LHCN-M2 (cell line): ENCODE measurements around the gene ALDH1B1. TPM values are rescaled to one million over a fixed set of nuclear protein-coding genes. Genes with fewer than 3 reads are reported as not detected.

Experiments used
- DNase-seq: peaks from one replicate; pipeline ENCODE4 v3.0.0-alpha.2; 2012; ENCODE audit warnings: low read depth
- total RNA-seq: library from RNA; depleted of rRNA; stranded (reverse); fragments of >200 nt; gene quantifications from 2 replicates; pipeline ENCODE4 v1.2.3, GENCODE V29; 2014

Gene ALDH1B1
- total RNA-seq, 1 experiment from 2014 or later: 47.6 TPM

DNA sequence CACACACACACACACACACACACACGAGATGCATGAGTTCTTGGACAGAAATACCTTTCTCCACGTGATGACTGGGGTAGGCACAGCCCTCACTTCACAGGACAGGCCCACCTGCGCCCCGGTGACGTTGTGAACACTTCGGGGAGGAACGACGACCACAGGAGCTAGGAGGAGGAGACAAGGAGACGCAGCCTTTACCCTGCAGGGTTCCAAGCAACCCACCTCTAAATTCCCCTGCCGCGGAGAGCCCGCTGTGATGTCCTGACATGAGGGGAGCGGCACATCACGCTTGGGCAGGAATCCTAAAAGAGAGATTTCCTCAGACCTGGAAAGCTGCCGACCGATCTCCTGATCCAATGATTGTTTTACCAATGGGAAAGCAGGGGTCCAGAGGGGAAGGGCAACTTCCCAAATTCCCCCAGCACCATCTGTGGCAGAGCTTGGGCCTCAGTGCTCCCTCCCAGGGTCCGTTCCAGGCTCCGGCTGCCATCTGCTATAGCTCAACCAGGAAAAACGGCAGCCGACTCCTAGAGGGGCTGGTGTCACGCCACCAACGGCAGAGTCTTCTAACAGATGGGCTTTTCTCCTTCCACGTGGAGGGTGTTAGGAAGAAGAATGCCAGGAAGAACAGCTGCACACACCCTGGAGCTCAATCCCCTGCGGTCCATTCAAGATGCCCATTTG lies 21.7 kb downstream of the ALDH1B1 start:
- DNase-seq: peak; percentile 83

DNA sequence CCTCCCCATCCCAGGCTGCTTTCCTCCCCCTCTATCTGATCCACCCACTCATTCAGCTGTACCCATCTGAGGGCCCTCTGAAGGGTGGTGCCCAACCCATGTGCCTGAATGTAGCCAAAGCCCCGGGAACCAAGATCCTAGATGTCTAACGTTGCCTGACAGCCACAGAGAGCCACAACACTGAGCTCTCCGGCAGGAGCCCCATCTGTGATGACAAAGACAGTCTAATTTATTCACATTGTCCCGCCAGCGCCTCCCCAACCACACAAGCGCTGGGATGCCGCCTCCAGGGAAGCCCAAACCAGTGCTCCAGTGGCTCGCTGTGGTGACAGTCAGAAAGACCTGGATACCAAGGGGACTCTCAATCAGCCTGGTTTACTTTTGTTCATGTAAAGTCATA lies 23.4 kb downstream of the ALDH1B1 start:
- no peak for DNase-seq

DNA sequence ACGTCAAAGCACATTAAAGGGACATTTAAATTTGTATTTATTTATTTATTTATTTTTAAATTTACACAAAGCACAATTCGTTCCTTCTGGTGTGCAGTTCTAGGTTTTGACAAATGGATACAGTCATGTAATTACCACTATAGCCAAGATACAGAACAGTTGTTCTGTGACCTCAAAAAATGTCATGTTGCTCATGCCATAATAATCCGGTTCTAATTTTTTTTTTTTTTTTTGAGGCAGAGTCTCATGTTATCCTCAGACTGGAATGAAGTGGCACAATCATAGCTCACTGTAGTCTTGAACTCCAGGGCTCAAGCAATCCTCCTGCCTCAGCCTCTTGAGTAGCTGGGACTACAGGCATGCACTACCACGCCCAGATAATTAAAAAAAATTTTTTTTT lies 24.0 kb downstream of the ALDH1B1 start:
- DNase-seq: peak; percentile 92

DNA sequence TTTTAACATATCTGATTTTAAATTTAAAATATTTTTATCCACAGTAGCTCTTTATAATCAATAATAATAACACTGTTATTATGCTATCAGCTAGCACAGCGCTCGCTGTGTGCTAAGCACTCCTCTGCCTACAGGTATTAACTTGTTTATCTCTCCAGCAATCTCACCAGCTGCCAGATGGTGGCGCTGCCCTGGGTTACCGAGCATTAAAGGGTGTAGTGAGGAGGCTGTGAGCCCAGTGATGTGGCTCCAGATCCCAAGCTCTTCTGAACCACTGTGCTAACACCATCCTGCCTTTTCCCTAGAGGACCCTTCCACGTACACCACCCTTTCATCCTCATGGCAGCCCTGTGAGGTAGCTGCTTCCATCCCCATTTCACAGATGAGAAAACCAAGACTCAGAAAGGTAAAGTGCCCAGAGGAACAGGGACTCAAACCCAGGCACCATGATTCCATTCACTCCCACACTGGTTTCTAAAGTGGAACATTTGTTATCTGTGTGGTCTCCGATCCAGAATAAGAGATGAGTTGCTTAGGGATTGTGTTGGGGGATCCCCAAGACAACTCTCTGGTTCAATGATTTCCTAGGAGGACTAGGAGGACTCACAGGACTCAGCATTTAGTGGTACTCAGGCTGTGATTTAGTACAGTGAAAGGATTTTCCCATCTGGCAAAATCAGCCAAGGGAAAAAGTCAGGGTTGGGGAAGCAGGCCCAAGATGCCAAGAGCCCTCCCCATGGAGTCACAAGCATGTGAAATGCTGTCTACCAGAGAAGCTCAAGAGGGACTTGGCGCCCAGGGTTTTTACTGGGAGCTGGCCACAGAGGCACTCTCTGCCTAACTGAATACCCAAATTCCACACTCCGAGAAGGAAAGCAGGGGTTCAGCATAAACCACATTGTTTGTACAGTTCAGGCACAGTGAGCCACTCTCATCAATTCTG lies 24.8 kb downstream of the ALDH1B1 start:
- DNase-seq: peak; percentile 40

DNA sequence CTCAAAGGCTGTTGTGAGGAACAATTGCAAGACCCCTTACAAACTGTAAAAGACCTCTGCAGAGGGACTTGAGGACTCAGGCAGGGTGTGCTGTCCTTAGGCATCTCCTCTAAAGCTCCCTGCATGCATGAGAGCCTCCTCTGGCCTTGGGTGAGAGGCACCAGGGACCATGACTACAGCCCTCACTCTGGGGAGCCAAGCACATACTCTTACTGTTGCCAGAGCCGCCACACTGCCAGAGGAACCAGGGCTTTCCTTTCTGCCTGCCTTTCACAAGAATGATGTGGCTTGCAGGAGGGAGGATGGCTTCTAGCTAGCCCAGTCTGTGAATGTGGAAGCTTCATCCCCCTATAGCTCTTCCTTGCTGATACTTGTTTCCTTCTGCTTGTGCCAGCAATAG lies 25.9 kb downstream of the ALDH1B1 start:
- no peak for DNase-seq

DNA sequence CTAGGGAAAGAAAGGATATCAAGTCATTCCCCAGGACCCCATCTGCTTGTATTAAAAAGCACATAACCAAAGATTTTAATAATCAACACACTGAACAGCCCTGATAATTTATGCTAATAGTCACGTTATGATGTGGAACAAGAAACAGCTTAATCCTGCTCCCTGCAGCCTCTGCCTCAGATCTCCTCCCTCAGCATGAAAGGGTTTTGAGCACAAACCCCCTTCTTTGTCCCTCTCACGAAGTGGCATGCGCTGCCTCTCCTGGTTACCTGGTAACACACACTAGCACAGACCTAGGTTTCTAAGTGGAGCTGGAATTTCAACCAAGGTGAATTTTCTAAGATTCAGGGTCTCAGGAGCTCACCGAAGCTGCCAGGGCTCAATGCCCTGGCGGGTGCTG lies 26.7 kb downstream of the ALDH1B1 start:
- no peak for DNase-seq

DNA sequence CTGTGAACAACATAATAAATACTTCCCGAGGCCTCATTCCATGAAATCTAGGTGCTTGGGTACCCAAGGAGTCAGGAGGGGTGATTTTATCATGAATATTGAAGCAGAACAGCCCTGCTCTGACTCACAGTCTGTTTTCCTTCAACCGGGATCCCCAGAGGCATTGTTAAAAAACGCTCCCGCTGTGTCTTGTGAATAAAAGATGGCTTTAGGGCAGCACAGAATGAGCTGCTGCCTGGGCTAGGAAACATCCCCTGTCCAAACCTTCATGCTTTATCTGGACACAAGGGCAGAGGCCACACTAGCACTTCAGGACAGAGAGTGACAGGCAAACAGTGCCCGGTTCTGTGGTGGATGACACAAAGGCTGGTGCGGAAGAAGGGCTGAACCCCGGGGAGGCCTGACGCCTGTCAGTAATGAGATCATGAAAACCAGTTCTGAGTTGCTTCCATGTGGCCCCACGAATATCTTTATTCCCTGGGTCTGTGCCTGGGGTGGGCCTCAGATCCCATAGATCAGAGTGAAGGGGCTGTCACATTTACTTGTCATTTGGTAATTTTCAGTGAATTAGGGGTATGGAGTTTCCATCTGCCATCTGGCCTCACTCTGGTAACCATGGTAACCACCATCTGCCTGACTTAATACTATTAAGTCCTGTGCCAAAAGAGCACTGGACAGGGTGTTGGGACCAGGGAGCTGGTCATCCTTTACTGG lies 29.2 kb downstream of the ALDH1B1 start:
- peak; percentile 58 for DNase-seq

DNA sequence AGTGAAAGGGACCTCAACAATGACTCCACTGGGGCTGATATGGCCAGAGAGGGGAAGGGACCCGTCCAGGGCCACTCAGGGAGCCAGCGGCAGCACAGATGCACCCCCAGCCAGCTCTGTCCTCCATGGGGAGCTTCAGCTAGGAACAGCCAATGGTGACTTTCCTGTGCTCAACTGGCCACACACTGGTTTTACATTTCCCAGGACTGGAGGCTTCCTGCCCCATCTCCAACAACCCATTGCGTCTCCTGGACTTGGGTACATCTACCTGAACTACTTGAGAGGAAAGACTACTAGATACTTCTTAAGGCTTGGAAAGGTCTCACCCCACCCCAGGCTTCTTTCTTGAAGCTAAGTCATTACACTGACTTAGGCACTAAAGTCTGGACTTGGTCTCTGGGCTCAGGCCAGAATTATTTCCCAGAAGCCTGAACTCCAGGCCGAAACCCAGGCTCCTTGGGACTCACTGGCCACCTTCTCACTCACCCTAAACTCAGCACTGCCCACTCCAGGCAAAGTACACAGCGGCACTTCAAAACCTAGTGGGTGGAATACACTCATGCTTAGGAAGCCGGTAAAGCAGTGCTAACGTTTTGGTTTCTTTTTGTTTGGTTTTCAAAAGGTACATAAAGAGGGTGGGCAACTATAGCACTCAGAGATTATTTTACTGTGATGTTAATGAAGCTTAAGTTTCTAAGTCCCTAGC lies 30.2 kb downstream of the ALDH1B1 start:
- DNase-seq: no peak

DNA sequence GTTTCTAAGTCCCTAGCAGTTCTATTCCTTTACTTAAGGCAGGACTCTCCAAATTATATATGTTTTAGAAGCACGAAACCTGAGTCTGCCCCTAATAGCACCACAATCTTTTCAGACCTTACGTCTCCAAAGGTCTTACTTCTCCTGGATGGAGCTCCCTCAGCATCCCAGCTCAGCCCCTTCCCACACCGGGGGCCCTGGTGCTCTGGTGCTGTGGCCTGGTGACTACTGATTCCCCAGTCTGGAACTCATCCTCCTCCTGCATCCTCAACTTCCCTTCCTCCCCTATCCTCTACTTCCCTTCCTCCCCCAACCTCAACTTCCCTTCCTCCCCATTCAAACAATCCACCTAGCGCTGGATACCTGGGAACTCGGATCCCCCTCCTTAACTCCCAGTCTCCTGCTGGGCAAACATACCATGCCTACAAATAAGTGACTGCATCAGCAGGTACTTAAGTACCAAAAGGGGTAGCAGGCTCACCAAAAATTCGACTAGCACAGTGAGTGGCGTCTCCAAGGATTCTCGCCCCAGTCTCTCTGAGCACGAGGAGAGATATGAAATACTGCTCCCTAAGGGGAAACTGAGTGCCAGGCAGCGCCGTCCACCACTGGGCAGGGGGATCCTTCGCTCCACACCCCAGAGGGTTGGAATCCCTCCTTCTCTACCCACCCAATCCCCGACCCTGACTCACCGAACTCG lies 30.9 kb downstream of the ALDH1B1 start:
- DNase-seq: no peak

DNA sequence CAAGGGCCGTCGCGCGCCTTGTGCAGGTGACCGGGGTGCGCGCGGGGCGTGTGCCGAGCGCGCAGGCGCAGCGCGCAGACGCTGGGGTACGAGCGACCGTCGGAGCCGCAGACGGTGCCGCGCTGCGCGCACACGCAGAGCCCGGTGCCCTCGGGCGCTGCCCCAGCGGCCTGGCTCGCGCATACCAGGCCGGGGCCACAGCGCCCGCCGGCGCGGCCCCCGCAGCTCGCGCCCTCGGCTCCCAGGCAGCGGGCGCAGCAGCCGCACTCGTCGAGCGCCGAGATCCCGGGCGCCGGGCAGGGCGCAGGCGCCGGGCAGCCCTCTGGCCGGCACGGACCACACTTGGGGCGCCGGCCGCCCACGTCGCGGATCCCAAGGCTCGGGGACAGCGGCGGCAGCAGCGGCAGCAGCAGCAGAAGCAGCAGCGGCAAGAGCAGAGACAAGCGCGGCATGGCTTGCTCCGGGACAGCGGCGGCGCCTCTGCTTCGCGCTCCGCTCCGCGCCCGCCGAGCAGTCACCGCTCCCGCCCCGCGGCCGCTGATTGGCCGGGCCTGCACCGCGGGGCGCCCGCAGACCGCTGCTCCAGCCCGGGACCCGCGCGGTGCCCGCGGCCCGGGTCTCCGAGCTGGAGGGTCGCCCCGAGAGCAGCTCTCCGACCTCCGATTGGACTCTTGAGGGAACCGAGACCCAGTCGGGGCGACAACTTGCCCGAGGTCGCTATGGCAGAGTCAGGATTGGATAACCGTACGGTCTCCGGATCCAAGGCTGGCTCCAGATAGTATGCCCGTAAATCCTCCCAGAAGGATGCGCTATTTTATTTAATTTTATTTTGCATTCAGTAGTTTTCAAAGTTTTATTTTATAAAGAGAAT lies 31.7 kb downstream of the ALDH1B1 start, which contains the start of gene IGFBPL1:
Gene IGFBPL1, minus strand, starts transcription at position 482 of the 871 bp plus-strand sequence. Its CDS starts 30 bp downstream, at position 452.
- no peak for DNase-seq

DNA sequence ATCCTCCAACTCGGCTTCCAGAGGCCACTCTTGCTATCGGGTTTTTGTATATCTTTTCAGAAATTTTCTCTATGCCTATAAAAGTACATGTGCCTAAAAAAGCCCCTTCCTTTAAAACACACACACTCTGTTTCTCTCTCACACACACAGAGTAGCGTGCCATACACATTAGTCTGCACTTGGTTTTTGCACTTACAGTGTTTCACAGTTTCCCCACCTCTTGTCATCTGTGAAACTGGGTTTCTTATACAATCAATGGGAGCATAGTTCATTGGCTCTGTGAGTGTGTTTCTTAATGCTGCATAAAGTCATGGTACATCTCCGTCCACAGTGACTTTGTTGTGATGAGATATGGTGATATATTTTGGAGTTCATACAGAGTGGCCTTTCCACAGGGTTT lies 32.4 kb downstream of the ALDH1B1 start:
- no peak for DNase-seq

DNA sequence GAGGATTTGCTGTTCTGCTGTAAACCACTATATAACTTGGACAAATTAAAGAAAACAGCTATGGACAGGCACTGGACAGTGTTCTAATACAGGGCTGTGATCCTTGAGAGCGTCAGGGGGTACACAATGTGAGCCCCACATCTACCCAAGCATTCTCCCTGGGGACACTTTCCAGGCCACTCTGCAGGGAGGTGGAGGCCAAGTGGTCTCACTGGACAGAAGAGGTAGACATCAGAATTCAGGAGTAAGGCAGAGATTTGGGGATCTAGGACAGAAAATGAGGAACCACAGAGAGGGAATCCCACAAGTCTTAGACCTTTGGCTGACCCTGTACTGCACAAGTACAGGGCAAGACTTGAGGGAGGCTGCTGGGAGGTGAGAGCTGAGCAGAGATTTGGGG lies 35.6 kb downstream of the ALDH1B1 start:
- DNase-seq: no peak

DNA sequence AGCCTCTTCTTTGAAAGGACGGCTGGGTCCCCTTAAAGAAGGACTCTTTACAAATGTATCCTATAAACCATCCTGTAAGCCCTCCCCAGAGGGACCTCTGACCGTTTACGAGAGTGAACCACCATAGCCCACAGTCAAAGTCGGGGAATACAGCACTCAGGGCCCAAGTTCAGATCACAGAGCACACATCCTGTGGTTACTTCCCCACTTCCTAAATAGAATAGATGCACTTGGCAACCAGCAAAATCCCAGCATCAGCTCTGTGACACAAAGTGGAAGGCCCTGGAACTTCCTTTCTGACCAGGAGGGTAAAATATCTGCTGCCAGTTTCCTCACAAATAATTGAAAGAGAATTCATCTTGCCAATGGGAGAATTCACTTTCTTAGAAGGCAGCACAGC lies 38.6 kb downstream of the ALDH1B1 start:
- no peak for DNase-seq

DNA sequence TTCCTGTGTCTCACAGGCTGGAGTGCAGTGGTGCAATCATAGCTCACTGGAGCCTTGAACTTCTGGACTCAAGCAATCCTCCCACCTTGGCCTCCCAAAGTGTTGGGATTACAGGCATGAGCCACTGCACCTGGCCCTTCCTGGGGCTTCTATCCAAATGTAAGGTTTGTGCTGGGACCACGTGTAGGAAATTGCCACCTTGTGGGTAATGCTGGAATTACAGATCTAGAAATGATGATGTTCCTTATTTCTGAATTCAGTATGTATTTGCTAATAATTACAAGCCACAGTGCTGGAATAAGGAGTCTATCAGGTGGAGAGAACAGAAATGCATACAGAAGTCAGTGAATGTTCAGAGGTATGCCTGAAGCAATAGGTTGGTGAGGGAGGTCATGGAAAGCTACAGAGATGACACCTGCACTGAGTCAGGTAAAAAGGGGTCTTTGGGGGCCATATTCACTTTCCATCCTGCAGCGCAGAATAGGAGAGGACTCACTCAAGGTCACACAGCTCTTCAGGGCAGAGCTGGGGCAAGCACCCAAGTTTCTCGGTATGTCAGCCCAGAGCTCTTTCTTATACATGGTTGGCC lies 40.5 kb downstream of the ALDH1B1 start:
- DNase-seq: peak; percentile 55

DNA sequence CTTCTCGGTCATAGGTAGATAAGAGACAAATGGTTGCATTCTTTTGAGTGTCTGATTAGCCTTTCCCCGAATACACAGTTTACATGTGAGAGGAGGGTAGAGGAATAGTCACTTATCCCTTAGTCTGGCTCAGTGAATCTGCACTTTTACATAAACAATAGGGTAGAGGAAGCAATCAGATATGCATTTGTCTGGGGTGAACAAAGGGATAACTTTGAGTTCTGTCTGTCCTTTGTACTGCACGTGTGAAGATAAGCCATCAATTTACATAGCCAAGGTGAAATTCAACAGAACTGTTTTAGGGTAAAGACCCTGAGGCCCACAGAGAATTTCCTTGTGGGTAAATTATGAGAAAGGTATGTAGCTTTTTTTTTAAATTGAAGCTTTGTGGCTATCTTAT lies 41.9 kb downstream of the ALDH1B1 start:
- DNase-seq: no peak

DNA sequence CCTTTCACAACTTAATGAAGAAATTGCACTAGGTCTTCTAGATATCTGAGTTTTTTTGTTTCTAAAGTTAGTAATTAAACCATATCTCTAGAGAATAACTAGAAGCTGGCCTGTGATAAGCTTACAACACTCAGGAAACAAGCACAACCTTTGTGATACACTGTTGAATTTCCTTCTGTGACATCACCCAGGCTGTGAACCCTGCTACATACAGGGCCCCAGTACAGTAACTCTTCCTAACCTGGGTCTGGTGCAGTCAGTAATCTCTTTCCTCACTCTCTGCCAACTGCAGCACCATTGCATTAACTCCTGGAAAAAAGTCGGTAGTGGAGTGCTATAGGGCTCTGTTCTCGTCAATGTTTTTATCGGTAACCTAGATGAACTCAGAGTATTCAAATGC lies 42.4 kb downstream of the ALDH1B1 start:
- no peak for DNase-seq

DNA sequence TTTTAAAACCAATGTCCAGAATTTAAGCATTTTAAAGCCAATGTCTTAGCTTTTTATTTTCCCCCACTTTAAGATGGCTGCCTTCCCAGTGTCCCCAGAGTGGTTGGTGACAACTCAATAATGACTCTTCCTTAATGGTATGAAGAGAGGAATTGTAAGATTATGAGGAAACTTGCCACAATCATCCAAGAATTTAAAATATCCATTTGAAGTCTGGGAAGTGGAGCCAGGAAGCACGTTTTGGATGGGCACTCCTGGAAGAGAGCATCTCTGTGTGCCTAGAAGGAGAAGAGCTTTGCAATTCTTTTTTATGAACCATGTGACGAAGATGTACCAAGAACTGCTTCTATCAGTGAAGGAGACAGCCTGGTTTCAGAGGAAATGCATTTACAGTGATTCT lies 43.0 kb downstream of the ALDH1B1 start:
- no peak for DNase-seq

DNA sequence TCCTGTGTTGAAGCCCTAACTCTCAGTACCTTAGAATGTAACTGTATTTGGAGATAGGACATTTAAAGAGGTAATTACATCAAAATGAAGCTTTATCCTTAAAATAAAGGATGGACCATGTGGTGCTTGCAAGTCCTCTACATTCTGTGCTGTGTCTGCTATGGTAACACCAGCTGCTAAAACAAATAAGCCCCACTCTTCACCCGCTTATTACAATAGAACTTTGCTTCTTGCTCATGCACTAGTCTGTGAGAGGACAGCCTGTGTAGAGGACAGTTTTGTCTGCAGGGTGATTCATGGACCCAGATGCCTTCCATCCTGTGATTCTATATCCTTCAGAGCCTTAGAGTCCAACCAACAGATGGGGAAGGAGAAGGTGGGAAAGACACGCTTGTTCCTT lies 44.2 kb downstream of the ALDH1B1 start:
- no peak for DNase-seq

DNA sequence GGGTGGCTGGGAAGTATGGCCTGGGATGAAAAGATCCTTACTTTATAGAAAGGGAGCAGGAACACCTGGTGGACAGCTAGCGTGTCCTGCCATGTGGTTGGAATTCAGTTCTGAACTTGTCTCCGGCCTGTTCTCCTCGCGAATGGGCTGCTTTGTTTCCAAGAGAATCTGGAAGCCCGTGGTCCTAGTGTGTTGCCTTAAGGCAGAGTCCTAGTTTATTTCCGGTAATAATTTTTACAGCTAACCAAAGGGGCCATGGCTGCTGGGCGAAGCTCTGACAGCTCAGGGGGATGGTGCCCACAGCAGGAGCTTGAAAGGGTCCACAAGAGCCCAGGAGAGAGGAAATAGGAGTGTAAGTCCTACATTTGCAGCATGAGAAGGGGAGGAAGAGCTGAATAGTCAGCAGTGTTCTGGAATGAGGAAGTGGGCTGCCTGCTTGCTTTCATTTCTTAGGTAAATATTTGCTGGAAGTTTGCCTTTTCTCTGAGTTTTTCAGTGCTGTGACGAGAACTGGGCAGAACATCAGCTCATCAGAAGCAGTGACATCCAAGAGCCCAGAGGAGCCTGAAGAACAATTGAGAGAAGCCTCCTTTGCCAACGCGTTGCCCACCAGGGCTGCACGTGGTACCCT lies 44.8 kb downstream of the ALDH1B1 start:
- no peak for DNase-seq
